GM21360 (cell line): ENCODE results near the gene TBC1D8.
A peak's percentile ranks its signal among the peaks of the same experiment; 100 is the strongest.

Experiments
- ATAC-seq: cut with Tn5 transposase; IDR thresholded peaks from one replicate; pipeline ENCODE4 v1.9.1; 2021; ENCODE audit warnings: mild to moderate bottlenecking, moderate library complexity; ENCODE audit not compliant: unreplicated experiment

TBC1D8 gene

GRCh38 chr2:100984892-100985307 lies 166.3 kb downstream of the TBC1D8 start:
- ATAC-seq, result no peak

DNA sequence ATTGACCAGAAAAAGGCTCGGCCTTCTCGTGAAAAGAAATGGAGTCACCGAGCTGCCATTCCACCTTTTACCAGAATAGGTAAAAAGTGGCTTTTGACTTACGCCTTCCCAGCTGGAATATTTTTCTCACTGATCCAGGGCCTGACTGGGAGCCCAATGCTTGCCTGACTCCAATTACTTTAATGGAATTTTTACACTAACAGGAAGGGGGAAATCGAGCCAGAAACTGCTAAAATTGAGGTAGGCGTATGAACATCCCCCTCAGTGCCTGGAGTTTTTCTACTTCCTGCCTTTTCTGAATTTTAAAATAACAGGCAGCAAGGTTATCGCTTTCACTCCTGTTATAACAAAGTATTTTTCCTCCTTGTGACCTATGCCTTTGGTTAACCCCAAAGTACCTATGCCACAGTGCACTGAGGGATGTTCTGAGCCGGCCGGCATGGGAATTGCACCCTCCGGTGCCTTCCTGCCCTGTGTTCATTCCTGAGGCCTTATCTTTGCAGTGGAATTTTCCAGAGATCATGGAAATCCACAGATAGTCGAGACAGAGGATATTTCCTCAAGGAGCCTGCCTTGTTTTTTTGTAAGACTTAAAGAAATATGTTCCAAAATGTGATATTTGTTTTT lies 167.4 kb downstream of the TBC1D8 start:
- ATAC-seq, result no peak

- no peak for ATAC-seq
These were observed 168.0 kb downstream of the TBC1D8 start for GRCh38 chr2:100983201-100983600.

DNA sequence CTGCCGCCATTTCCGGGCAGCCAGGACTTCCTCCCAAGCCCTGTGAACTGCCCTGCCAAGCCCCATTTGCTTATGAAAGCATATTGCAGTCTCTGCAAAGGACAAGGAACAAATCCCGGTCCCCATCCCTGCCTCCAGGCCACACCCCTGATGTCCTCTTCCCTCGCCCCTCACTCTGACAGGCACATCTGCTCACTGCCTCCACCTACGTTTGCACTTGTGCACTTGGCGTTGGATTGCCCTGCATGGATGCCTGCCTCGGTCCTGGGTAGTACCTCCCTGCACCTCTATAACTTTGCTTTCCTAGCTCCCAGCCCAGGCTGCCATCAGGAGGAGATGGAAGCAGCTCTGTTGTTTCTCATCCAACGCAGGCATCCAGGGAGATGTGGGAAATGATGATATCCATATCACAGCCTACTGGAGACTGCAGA lies 168.7 kb downstream of the TBC1D8 start:
- ATAC-seq, result no peak

- ATAC-seq, result no peak
These were observed 170.2 kb downstream of the TBC1D8 start for GRCh38 chr2:100981011-100981410.

- no peak for ATAC-seq
These were observed 171.1 kb downstream of the TBC1D8 start for GRCh38 chr2:100980046-100980445.

GRCh38 chr2:100978582-100979191 lies 172.5 kb downstream of the TBC1D8 start:
- no peak for ATAC-seq

DNA sequence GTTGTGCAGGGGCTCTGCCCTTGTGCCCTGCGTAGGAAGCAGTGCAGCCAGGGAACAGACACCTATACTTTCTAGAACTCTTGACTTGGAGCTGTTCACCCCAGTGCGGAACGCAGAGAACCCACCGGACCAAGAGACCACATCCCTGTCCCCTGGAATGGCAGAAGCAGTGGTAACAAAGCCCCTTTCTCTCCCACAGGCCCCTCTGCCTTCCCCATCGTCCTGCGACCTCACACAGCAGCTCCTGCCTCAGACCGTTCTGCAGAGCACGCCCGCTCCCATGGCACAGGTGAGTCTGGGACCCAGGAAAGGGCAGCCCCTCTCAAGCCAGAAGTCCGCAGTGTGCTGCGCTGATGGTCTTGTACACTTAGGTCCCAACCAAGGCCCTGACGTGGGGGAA lies 173.7 kb downstream of the TBC1D8 start:
- ATAC-seq, result no peak

DNA sequence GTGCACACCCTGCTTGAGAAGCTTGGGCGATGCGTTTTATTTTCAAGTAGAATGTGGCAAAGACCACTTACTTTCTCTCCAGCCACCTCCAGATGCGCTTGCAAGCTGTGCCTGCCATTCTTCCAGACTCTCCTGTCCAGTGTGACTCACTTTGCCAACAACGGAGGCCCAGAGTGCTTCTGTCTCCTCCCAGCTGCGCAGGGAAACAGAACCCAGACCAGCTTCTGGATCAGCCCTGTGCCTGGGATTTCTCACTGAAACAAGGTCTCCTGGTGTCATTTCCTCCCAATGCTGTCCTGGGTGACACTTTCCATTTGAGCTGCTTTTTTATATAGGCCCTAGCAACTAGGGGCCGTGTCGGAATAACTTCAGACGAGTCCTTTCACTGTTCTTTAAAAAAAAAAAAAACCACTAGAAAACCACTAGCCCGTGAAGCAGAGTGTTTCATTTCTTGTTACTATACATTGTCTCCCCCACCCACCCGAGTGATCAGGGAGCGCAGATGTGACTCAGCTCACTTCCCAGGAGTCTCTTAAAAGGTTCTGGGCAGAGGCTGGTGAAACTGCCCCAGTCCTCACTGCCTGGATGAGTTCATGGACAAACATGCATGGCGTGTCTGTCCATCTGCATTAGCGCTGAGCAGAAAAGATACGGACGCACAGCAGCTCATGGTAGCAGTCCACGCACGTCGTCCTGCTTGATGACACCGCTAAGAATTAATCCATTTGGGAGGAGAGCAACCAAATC lies 174.4 kb downstream of the TBC1D8 start:
- peak; percentile 81 for ATAC-seq

DNA sequence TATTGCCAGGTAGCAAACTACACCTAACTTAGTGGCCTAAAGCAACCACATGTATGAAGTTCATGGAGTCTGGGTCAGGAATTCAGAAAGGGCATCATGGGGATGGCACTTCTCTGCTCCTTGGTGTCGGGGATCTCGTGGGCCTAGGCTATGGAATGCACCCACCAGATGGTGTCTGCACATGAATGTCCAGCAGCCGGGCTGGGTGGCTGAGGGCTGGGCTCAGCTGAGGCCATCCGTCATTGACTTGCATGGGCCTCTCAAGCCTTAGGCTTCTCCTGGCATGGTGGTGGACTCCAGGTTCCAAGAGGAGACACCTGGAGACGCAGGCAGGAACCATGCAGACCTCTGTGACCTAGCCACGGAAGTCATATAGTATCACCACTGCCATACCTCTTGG lies 175.1 kb downstream of the TBC1D8 start:
- no peak for ATAC-seq

DNA sequence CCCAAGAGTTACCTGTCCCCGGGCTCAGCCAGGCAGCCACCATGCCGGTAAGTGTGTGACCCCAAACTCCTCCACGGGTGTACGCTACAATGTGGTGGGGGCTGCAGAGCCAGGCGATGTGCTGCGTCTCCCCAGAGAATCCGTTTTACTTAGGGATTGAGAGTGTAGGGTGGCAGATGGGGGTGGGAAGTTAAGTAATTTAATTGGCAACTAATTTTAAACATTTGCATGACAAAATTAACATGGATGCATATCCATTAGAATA lies 175.7 kb downstream of the TBC1D8 start:
- ATAC-seq, result no peak

DNA sequence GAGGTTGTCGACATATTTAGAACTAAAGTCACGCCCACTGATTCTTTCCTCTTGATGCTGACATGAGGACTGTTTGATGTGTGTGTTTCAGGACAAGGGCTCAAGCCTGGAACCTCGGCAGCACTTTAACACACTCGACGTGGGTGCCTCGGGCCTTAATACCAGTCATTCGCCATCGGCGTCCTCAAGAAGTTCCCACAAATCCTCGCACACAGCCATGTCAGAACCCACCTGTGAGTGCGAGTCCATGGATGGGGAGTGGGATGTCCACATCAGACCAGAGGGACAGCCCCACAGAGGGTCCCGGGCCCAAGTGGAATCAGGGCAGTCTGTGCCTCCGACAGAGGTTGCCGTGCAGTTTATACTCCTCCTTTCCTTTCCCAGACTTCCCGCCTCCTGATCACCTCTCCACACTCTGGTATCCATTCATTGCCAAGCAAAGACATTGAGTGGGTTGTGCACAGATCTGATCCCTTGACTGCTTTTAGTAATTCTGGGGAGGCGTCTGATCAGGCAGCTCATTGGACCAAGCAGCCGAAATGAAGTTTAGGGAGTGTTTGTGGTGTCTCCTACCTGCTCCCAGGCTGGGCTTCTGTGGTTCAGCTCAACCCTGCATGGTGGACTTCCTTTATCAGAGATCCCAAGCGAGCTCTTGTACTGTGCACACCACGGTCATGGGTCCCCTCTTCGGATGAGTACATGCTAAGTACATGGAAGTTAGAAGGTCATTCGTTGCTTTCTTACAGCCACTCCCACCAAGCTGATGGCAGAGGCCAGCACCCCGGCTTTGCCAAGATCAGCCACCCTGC lies 176.3 kb downstream of the TBC1D8 start:
- no peak for ATAC-seq

DNA sequence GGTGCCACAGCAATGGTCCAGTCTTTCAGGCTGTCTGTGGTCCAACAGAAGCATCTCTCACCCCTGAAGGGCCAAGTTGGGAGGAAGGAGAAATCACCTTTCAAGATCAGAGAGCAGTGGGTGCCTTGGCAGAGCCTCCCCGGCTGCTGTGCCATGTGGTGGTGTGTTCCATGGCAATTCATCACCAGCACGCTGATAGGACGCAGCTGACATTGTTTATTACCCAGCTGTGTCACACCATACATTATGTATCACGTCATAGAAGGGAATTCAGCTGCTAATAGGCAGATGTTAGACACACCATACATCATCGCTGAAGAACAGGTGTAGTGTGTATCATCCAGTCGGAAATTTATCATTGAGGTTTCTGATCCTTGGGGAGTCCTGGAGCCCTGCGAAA lies 178.7 kb downstream of the TBC1D8 start:
- ATAC-seq, result no peak

- no peak for ATAC-seq
These were observed 180.0 kb downstream of the TBC1D8 start for GRCh38 chr2:100971221-100971620.

- no peak for ATAC-seq
These were observed 181.2 kb downstream of the TBC1D8 start for GRCh38 chr2:100969998-100970397.

- ATAC-seq, result no peak
These were observed 182.7 kb downstream of the TBC1D8 start for GRCh38 chr2:100968146-100969145.

GRCh38 chr2:100967716-100968115 lies 183.5 kb downstream of the TBC1D8 start:
- ATAC-seq, result no peak

DNA sequence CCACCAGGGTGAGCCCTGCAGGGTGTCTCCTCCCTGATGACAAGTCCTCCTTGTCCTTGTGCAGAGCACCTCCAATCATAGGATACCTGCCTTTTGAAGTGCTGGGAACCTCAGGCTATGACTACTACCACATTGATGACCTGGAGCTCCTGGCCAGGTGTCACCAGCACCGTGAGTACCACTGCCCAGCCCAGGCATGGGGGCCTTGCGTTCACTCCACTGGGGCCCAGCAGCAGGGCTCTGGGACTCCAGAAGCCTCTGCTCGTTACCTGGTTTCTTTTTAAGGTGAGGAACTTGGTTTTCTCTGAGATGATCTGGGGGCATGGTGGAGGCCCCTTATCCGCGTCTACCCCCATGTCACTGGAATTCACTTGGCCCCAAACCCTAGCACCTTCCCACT lies 185.6 kb downstream of the TBC1D8 start:
- ATAC-seq, result no peak

DNA sequence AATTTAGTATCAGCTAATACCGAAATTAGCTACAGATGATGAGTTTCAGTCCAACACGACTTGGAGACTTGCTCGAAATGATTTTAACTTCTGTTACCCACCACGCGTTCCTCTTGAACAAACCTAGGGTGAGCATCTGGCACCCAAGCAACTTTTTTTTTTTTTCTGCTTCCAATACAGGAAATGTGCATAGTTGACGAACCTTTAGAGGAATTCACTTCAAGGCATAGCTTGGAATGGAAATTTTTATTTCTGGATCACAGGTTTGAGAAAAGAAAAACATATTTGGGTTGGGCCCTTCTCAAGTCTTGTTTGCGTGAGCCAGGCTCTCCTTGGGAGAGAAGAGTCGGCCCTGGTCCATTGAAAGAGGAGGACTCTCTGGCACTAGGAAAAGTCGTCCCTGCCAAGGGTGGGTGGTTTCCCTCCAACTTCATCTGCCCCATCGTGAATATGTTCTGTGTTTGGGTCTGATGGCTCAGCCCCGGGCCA lies 186.5 kb downstream of the TBC1D8 start:
- ATAC-seq, result no peak

DNA sequence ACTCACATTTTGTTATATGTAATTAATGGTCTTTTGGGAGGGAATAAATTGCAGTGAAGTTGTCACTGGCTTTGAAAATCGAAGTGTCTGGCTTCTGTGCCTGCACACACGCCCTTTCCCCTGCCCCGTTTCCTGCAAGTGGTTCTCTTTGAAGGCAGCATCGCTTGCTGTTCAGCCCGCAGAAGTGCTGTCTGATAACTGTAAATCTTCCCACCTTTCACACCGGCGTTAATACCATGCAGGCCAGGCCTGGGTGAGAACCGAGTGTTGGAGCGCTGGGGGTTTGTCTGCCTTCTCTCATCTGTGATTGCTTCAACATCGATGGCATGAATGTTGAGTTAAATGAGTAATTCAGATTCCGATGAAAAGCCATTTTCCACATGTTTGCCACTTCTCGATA lies 187.0 kb downstream of the TBC1D8 start:
- ATAC-seq, result no peak
